ENCODE results near the gene TMEM132D. TPM values are rescaled to one million over a fixed set of nuclear protein-coding genes. Genes with fewer than 3 reads are reported as not detected.

The TMEM132D gene
- total and polyA plus RNA-seq, 2 of the 4 experiments (the other 2 are of a cell fraction) = not detected

- no peak overlapping the region for H3K27ac ChIP-seq (ENCODE audit: insufficient read depth, low read length)
- H3K14ac ChIP-seq (replicated peaks; ENCODE audit: low read depth, low read length) = no peak overlapping the region
- no peak for DNase-seq
- ChIA-PET POLR2A (ENCODE audit: unreplicated experiment) (no interaction called here), CTCF (no interaction called here)
- no peak overlapping the region for H2AK5ac ChIP-seq (ENCODE audit: low read depth, low read length)
- in situ Hi-C loops (cut with MboI; ENCODE audit: low sequenced_read_pairs) = no loop called here
- H3K23ac ChIP-seq (ENCODE audit: low read depth, low read length) = no peak overlapping the region
- no peak overlapping the region for H2BK20ac ChIP-seq (ENCODE audit: low read depth, low read length)
- H2AK9ac ChIP-seq (replicated peaks; ENCODE audit: low read depth, low read length, poor library complexity) = no peak overlapping the region
- H3K9me1 ChIP-seq (ENCODE audit: insufficient read depth, low read length) = no peaks in the 10 kb centered on the region
- H3K9ac ChIP-seq (ENCODE audit: low read depth, low read length) = no peak overlapping the region
- no peak overlapping the region for H4K5ac ChIP-seq (ENCODE audit: low read depth, low read length)
- H3K56ac ChIP-seq (ENCODE audit: extremely low read depth, insufficient read depth, low read length) = no peak overlapping the region
- H2BK120ac ChIP-seq (ENCODE audit: low read depth, low read length) = no peak overlapping the region
- no peak overlapping the region for H3K4me3 ChIP-seq (ENCODE audit: insufficient read depth, low read depth, low read length)
- H2AFZ ChIP-seq (replicated peaks; ENCODE audit: low read length, poor library complexity) = no peak overlapping the region
- H3K79me1 ChIP-seq (ENCODE audit: low read depth in 1 of 2, low read length in 2 of 2) = no peaks in the 10 kb centered on the region
- no peaks in the 10 kb centered on the region for H3K36me3 ChIP-seq (ENCODE audit: control insufficient read depth, insufficient read depth, low read length)
- no peak overlapping the region for H3K4me2 ChIP-seq (ENCODE audit: low read depth, low read length)
- no peak overlapping the region for H3K18ac ChIP-seq (ENCODE audit: low read depth, low read length)
- H4K91ac ChIP-seq (ENCODE audit: insufficient read depth, low read depth, low read length) = no peak overlapping the region
- peaks cover 26% of the 10 kb centered on the region for H3K9me3 ChIP-seq (ENCODE audit: control insufficient read depth, insufficient read depth, low read length)
- intact Hi-C loops (cut with micrococcal nuclease) = no loop called here
- H2BK15ac ChIP-seq (ENCODE audit: low read depth, low read length) = no peak overlapping the region
- ATAC-seq (ENCODE audit: low read depth) = no peak
- TF ChIP-seq MAZ (IDR thresholded peaks at IDR 0.05; ENCODE audit: borderline replicate concordance, low read depth, low read length) = no peak
- TF ChIP-seq MAFK (IDR thresholded peaks at IDR 0.05; ENCODE audit: low read depth, low read length) = no peak
- no peak for TF ChIP-seq CHD1 (IDR thresholded peaks at IDR 0.05; ENCODE audit: low read depth, low read length)
- no peak for TF ChIP-seq USF2 (IDR thresholded peaks at IDR 0.05; ENCODE audit: low read depth, low read length)
- TF ChIP-seq RFX5 (IDR thresholded peaks at IDR 0.05; ENCODE audit: low read depth, low read length) = no peak
- TF ChIP-seq NFE2L2 (IDR thresholded peaks at IDR 0.05; ENCODE audit: low read depth, low read length) = no peak
- TF ChIP-seq CTCF (conservative IDR thresholded peaks at IDR 0.05; ENCODE audit: low read depth, low read length) = no peak
- no peak overlapping the region for H2BK5ac ChIP-seq (ENCODE audit: low read depth, low read length, poor library complexity, severe bottlenecking)
- H4K20me1 ChIP-seq (ENCODE audit: insufficient read depth, low read length) = no peaks in the 10 kb centered on the region
- dilution Hi-C loops (cut with HindIII; ENCODE audit: low sequenced_read_pairs, unreplicated experiment) = no loop called here
- H3K4ac ChIP-seq (ENCODE audit: low read depth, low read length) = no peak overlapping the region
- H3K27me3 ChIP-seq (ENCODE audit: control insufficient read depth, insufficient read depth, low read length) = no peaks in the 10 kb centered on the region
- no TSS peak for BruUV-seq (replicated peaks)
- no peaks in the 10 kb centered on the region for H3K4me1 ChIP-seq (ENCODE audit: control insufficient read depth, insufficient read depth, low read length)
- WGBS, 2 experiments (ENCODE audit: extremely low coverage in 2 of 2, insufficient read length in 1 of 2) = no CpG with 5 or more reads among the region's 16 CpGs
- no peak overlapping the region for H4K8ac ChIP-seq (ENCODE audit: low read depth in 2 of 2, low read length in 2 of 2)
Observed at GRCh38 chr12:129394177-129394825, 509.5 kb downstream of the TMEM132D start.
